ENCODE data around the gene MAP3K2.

GRCh38 chr2:127348426-127349000 lies 39.3 kb downstream of the MAP3K2 start:
- TF ChIP-seq EP300 (IDR thresholded peaks at IDR 0.05), result no peak
- no peak for TF ChIP-seq CTCF (IDR thresholded peaks at IDR 0.05)
